HG03175 (cell line): ENCODE data around the gene KIR3DL3.
"Not testable (repeated sequence)": the region's sequence is repeated elsewhere in the genome, so short reads cannot be mapped to it uniquely, and the experiment has no call there.

Experiments
- ATAC-seq: cut with Tn5 transposase; IDR thresholded peaks from one replicate; pipeline ENCODE4 v1.9.1; 2021; ENCODE audit warnings: mild to moderate bottlenecking, moderate library complexity; ENCODE audit not compliant: unreplicated experiment

Gene KIR3DL3

GRCh38 chr19:54724142-54724541 lies at the start of gene KIR3DL3:
TSS of gene KIR3DL3 (plus strand) at chr19:54724442. CDS start at chr19:54724497, 55 bp downstream.
- no peak for ATAC-seq

GRCh38 chr19:54676210-54676834 lies 47.9 kb upstream of the KIR3DL3 start:
- not testable (repeated sequence) for ATAC-seq

- no peak for ATAC-seq
Observed at GRCh38 chr19:54677217-54677616, 47.0 kb upstream of the KIR3DL3 start.

DNA sequence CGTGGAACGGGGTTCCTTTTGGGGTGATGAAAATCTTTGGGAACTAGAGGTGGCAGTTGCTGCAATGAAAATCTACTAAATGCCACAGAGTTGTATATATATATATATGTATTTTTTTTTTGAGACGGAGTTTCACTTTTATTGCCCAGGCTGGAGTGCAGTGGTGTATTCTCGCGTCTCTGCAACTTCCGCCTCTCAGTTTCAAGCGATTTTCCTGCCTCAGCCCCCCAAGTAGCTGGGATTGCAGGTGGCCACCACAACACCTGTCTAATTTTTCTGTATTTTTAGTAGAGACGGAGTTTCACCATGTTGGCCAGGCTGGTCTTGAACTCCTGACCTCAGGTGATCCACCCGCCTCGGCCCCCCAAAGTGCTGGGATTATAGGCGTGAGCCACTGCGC lies 42.6 kb upstream of the KIR3DL3 start:
- ATAC-seq, result not testable (repeated sequence)

- no peak for ATAC-seq
Observed at GRCh38 chr19:54682306-54682856, 41.9 kb upstream of the KIR3DL3 start.

DNA sequence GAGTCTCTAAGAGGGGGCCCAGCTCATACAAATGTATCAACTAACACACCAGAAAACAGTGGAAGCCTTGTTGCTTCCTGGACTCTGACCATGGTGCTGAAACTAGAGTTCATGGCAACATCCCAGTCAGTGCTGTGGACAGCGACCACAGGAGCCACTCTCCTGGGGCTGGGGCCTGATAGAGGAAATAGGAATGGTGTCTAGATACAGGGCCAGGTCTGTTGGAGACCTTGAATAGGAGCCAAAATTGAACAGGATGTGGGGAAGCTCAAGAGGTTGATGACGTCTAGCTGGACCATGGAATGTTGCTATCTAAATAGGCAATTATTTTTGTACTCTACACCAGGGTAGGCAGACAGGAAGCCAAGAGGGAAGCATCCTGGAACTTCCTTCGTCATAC lies 39.7 kb upstream of the KIR3DL3 start:
- ATAC-seq, result no peak

GRCh38 chr19:54691582-54692297 lies 32.5 kb upstream of the KIR3DL3 start:
- no peak for ATAC-seq

GRCh38 chr19:54692298-54692615 lies 32.0 kb upstream of the KIR3DL3 start:
- ATAC-seq, result no peak

- ATAC-seq, result no peak
Observed at GRCh38 chr19:54694648-54695047, 29.6 kb upstream of the KIR3DL3 start.

DNA sequence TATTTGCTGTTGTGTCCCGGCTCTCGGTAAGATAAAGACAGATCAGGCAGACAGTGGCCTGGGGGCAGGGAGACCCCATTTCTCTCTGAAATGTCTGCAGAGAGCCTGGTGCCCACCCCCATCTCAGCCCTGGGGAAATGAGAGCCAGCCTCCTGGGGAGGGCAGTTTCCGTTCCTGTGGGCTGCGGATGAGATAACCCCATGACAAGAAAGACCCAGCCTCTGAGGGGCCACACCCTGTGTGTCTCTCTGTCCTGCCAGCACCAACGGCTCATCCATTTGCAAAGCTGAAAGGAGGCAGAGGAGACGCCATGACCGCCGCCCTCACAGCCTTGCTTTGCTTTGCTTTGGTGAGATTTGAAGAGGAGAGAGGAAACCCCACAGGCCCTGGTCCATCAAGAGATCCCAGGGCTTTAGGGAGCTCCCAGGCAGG lies 28.1 kb upstream of the KIR3DL3 start:
- no peak for ATAC-seq

DNA sequence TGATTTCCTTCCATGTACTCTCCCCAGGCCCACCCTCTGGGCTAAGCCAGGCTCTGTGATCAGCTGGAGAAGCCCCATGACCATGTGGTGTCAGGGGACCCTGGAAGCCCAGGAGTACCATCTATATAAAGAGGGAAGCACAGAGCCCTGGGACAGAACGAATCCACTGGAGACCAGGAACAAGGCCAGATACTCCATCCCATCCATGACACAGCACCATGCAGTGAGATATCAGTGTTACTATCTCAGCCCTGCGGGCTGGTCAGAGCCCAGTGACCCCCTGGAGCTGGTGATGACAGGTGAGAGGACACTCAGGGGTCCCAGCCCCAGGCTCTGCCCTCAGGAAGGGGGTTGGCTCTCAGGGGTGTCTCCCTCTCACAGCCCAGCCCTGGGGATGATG lies 27.5 kb upstream of the KIR3DL3 start:
- ATAC-seq, result no peak

GRCh38 chr19:54697716-54698115 lies 26.5 kb upstream of the KIR3DL3 start:
- not testable (repeated sequence) for ATAC-seq

GRCh38 chr19:54704928-54705327 lies 19.3 kb upstream of the KIR3DL3 start:
- ATAC-seq, result no peak

DNA sequence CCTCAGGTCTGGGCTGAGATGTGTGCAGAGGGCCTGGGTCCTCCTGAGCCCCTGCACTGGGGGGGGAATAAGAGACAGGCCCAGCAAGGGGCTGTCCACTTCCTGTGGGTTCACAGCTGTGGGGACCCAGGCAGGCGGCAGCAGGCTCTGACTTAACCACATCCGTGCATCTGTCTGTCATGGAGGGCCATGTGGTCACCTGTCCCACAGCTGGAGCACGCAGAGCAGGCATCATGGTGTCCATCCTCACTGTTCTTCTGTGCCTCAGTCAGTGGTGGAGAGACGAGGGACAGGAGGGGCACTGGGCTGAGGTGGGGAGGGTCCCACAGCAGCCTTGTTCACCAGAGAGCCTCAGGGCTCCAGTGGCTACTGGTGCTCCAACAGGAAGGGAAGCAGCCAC lies 16.3 kb upstream of the KIR3DL3 start:
- ATAC-seq, result no peak

- ATAC-seq, result no peak
Observed at GRCh38 chr19:54708781-54709180, 15.5 kb upstream of the KIR3DL3 start.

DNA sequence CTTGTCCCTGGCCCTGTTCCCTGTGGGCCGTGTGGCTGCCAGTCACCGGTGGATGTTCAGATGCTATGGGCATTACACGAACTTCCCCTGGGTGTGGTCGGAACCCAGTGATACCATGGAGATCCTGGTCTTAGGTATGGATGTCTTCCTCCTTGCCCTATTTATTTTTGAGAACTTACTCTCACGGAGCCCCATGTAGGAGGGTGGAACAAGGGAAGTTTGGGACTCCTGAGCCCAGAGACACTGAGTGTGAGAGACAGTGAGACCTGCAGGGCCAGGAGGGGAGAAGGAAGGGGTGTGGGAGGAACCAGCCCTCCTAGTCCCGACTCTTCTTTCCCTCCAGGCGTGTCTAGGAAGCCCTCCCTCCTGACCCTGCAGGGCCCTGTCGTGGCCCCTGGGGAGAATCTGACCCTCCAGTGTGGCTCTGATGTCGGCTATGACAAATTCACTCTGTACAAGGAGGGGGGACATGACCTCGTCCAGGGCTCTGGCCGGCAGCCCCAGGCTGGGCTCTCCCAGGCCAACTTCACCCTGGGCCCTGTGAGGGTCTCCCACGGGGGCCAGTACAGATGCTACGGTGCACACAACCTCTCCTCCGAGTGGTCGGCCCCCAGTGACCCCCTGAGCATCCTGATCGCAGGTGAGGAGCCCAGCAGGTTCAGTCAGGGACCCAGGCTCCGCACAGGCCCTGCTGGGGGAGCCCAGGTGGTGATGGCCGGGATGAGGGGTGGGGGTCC lies 14.9 kb upstream of the KIR3DL3 start:
- ATAC-seq, result no peak

GRCh38 chr19:54709956-54710355 lies 14.3 kb upstream of the KIR3DL3 start:
- ATAC-seq, result not testable (repeated sequence)

GRCh38 chr19:54724644-54725043 lies 402 bp downstream of the KIR3DL3 start:
- ATAC-seq, result no peak

DNA sequence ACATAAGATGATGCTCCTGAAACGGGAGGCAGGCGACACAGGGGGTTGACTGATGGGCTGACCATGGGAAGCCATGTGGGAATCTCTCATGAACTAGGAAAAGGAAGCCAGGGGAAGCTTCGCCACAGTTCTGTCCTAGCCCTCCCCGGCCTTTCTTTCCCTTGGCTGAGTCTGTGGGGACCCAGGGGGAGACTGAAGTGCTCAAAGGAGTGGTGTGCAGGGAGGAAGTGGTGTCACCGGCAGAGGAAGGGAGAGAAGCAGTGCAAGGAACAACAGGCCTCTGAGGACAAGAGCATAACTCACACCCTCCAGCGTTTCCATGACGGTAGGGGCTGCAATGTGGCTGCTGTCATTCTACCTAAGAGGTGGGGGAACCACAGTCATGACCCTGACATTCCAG lies 1.1 kb downstream of the KIR3DL3 start:
- no peak for ATAC-seq

DNA sequence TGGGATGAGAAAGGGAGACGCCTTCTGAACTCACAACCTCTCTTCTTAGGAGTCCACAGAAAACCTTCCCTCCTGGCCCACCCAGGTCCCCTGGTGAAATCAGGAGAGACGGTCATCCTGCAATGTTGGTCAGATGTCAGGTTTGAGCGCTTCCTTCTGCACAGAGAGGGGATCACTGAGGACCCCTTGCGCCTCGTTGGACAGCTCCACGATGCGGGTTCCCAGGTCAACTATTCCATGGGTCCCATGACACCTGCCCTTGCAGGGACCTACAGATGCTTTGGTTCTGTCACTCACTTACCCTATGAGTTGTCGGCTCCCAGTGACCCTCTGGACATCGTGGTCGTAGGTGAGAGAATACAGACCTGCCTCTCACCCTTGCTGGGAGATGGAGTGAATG lies 3.3 kb downstream of the KIR3DL3 start:
- no peak for ATAC-seq

- no peak for ATAC-seq
Observed at GRCh38 chr19:54728167-54728566, 3.9 kb downstream of the KIR3DL3 start.
